ENCODE data around the gene WASHC3. TPM values are rescaled to one million over a fixed set of nuclear protein-coding genes. Genes with fewer than 3 reads are reported as not detected.

The WASHC3 gene
- total and polyA plus RNA-seq, 2 experiments from 2014 or later, result 6.6 to 24.6 TPM

- TF ChIP-seq REST (IDR thresholded peaks at IDR 0.05; ENCODE audit: unreplicated experiment) (no peak), NANOG (IDR thresholded peaks at IDR 0.05; ENCODE audit: borderline replicate concordance) (no peak), ZNF331 (CRISPR knock-in tag; IDR thresholded peaks at IDR 0.05; ENCODE audit: low read depth) (no peak), CREB1 (CRISPR knock-in tag; IDR thresholded peaks at IDR 0.05; ENCODE audit: low read depth) (no peak), STAT1 (IDR thresholded peaks at IDR 0.05; ENCODE audit: unreplicated experiment) (no peak), EZH2 (IDR thresholded peaks at IDR 0.05; ENCODE audit: low read depth, unreplicated experiment) (no peak), POLR2AphosphoS5 (IDR thresholded peaks at IDR 0.05; ENCODE audit: low read depth) (no peak)
Observed at GRCh38 chr12:102008615-102009126, 53.1 kb downstream of the WASHC3 start (continued).

- no peaks in the 10 kb centered on the region for H3K79me2 ChIP-seq (replicated peaks; ENCODE audit: insufficient read depth)
- no peaks in the 10 kb centered on the region for H3K27me3 Mint-ChIP-seq (ENCODE audit: insufficient read depth, low read depth, poor library complexity)
- no peaks in the 10 kb centered on the region for H4K20me1 ChIP-seq (replicated peaks; ENCODE audit: insufficient read depth)
- no peaks in the 10 kb centered on the region for H3K36me3 ChIP-seq (ENCODE audit: insufficient read depth)
- no peaks in the 10 kb centered on the region for H3K36me3 Mint-ChIP-seq (ENCODE audit: low read depth)
- H3K9me3 Mint-ChIP-seq, result no peaks in the 10 kb centered on the region
- DNase-seq (ENCODE audit: low spot score) (no peak), ATAC-seq (no peak)
- peaks cover 9% of the 10 kb centered on the region for H3K4me1 Mint-ChIP-seq
- H3K27ac ChIP-seq (ENCODE audit: low read depth), result no peak overlapping the region
- no peak overlapping the region for H2AFZ ChIP-seq
- H3K4me3 ChIP-seq, result no peak overlapping the region
- H3K9me2 ChIP-seq (ENCODE audit: insufficient read depth), result 0 out of 2 replicates have a peak, but pooled peaks cover 7% of the 10 kb centered on the region
- H3K27me3 ChIP-seq (ENCODE audit: insufficient read depth), result no peaks in the 10 kb centered on the region
- no peak overlapping the region for H3K4me3 Mint-ChIP-seq
- 0 out of 2 replicates have a peak, but pooled peaks cover 5% of the 10 kb centered on the region for H3K4me1 ChIP-seq (ENCODE audit: insufficient read depth)
- H3F3A ChIP-seq (replicated peaks; ENCODE audit: low read depth), result no peaks in the 10 kb centered on the region
- H3K4me2 ChIP-seq, result no peak overlapping the region
- H3K27ac Mint-ChIP-seq, result no peak overlapping the region
- no peak for TF ChIP-seq REST (IDR thresholded peaks at IDR 0.05; ENCODE audit: unreplicated experiment)
- no peak for TF ChIP-seq CREB1 (CRISPR knock-in tag; IDR thresholded peaks at IDR 0.05; ENCODE audit: low read depth)
- TF ChIP-seq ZNF114 (CRISPR knock-in tag; IDR thresholded peaks at IDR 0.05), result no peak
- TF ChIP-seq NANOG (IDR thresholded peaks at IDR 0.05; ENCODE audit: borderline replicate concordance), result no peak
- TF ChIP-seq STAT1 (IDR thresholded peaks at IDR 0.05; ENCODE audit: unreplicated experiment), result no peak
- no peak for TF ChIP-seq ZNF331 (CRISPR knock-in tag; IDR thresholded peaks at IDR 0.05; ENCODE audit: low read depth)
- TF ChIP-seq JUNB (IDR thresholded peaks at IDR 0.05; ENCODE audit: unreplicated experiment), result no peak
- TF ChIP-seq ZNF462 (CRISPR knock-in tag; IDR thresholded peaks at IDR 0.05), result no peak
Observed at GRCh38 chr12:102005256-102005655, 56.5 kb downstream of the WASHC3 start.
